ENCODE results near the gene CCDC102A.

GRCh38 chr16:57568173-57568678, 31.9 kb upstream of the CCDC102A start:
- TF ChIP-seq CTCF (IDR thresholded peaks at IDR 0.05) (no peak), POLR2A (IDR thresholded peaks at IDR 0.05) (no peak)
